GM12878 (cell line): ENCODE results near the gene MASP1. TPM values are rescaled to one million over a fixed set of nuclear protein-coding genes. Genes with fewer than 3 reads are reported as not detected.

Source experiments
- ATAC-seq: fragments of 200-7000 bp; cut with Tn5 transposase; 3 replicates; pipeline ENCODE4 v1.9.1; 2020; ENCODE audit warnings: mild to moderate bottlenecking, moderate library complexity
- BruUV-seq: library from RNA; stranded (reverse); fragments of 400-500 nt; replicated peaks from 2 replicates; lab custom pipeline; 2021; lab: Mats Ljungman, UMichigan
- CTCF ChIA-PET: fragments of 300-600 bp; sonication (Branson Sonifier 250); formaldehyde crosslinking; extraction: SDS; loops from one replicate; lab custom pipeline; 2021; ENCODE audit warnings: inconsistent platforms; lab: Yijun Ruan, JAX
- POLR2A ChIA-PET: fragments of 350-600 bp; formaldehyde crosslinking; extraction: SDS; loops from one replicate; lab custom pipeline; 2021; ENCODE audit warnings: inconsistent platforms; lab: Charles Lee
- RAD21 ChIA-PET: fragments of 300-600 bp; sonication (Branson Sonifier 250); formaldehyde crosslinking; loops from one replicate; lab custom pipeline; 2023; ENCODE audit warnings: antibody characterized with exemption; ENCODE audit not compliant: unreplicated experiment; lab: Charles Lee
- SMC1A ChIA-PET: fragments of 300-600 bp; sonication (Branson Sonifier 250); formaldehyde crosslinking; loops from one replicate; lab custom pipeline; 2023; ENCODE audit not compliant: unreplicated experiment, uncharacterized antibody; lab: Charles Lee
- DNase-seq: peaks from one replicate; pipeline ENCODE4 v3.0.0-alpha.2; 2011; ENCODE audit warnings: low read depth, low spot score
- FAIRE-seq: peaks from 3 replicates; lab custom pipeline; 2011; peaks lifted over from hg19 to GRCh38; lab: Jason Lieb, UNC
- H2AFZ ChIP-seq: 2 replicates; pipeline ENCODE4 v1.6.0; 2011; ENCODE audit warnings: low read depth, low read length, control low read depth; ENCODE audit not compliant: control insufficient read depth
- H3K27ac ChIP-seq: 2 replicates; pipeline ENCODE4 v1.5.1; 2011; ENCODE audit warnings: control low read depth; ENCODE audit not compliant: control insufficient read depth, insufficient read depth
- H3K27me3 ChIP-seq, 2 experiments: replicated peaks in 1 of 2; 2 replicates each; pipeline versions ENCODE4 v1.6.0 to v1.6.1; 2011; ENCODE audit warnings: low read length in 1 of 2; ENCODE audit not compliant: control insufficient read depth in 2 of 2, insufficient read depth in 2 of 2
- H3K36me3 ChIP-seq, 2 experiments: 2 replicates each; pipeline ENCODE4 v1.5.1; 2011; ENCODE audit warnings: low read length in 1 of 2; ENCODE audit not compliant: control insufficient read depth in 2 of 2, insufficient read depth in 2 of 2
- H3K4me1 ChIP-seq: 2 replicates; pipeline ENCODE4 v1.6.1; 2011; ENCODE audit warnings: mild to moderate bottlenecking, low read length, moderate library complexity, mixed read lengths; ENCODE audit not compliant: control insufficient read depth, insufficient read depth
- H3K4me2 ChIP-seq: 2 replicates; pipeline ENCODE4 v1.6.0; 2011; ENCODE audit warnings: control low read depth; ENCODE audit not compliant: control insufficient read depth, insufficient read depth
- H3K4me3 ChIP-seq: fragments of 200-600 bp; sonication (generic); 2 replicates; pipeline ENCODE4 v1.5.1; 2016
- H3K79me2 ChIP-seq: 2 replicates; pipeline ENCODE4 v1.6.0; 2011; ENCODE audit warnings: low read length; ENCODE audit not compliant: control insufficient read depth, insufficient read depth
- H3K9ac ChIP-seq: 2 replicates; pipeline ENCODE4 v1.8.0; 2011; ENCODE audit warnings: low read length, control low read depth, mixed read lengths; ENCODE audit not compliant: control insufficient read depth, insufficient read depth
- H3K9me3 ChIP-seq: replicated peaks from 3 replicates; pipeline ENCODE4 v1.5.1; 2011; ENCODE audit warnings: mild to moderate bottlenecking, low read length; ENCODE audit not compliant: control insufficient read depth, insufficient read depth
- H4K20me1 ChIP-seq: 2 replicates; pipeline ENCODE4 v1.6.0; 2011; ENCODE audit not compliant: control insufficient read depth, insufficient read depth
- CUX1 ChIP-seq: IDR thresholded peaks from 2 replicates; pipeline ENCODE4 v1.6.1; 2012; ENCODE audit warnings: improper control_type of control experiment, low read depth, low read length; ENCODE audit not compliant: insufficient replicate concordance
- EED ChIP-seq: sonication (generic); IDR thresholded peaks from 2 replicates; pipeline ENCODE4 v1.6.1; 2016; ENCODE audit warnings: antibody characterized with exemption, low read depth
- FOXK2 ChIP-seq: fragments of 450-650 bp; IDR thresholded peaks from 2 replicates; pipeline ENCODE4 v1.6.1; 2017; ENCODE audit warnings: mild to moderate bottlenecking, moderate library complexity
- HCFC1 ChIP-seq: fragments of 150-350 bp; IDR thresholded peaks from 2 replicates; pipeline ENCODE4 v1.6.1; 2014; ENCODE audit warnings: low read length
- MXI1 ChIP-seq: fragments of 150-350 bp; IDR thresholded peaks from 2 replicates; pipeline ENCODE4 v1.6.1; 2011; ENCODE audit warnings: low read depth, mild to moderate bottlenecking, inconsistent platforms, low read length, improper control_type of control experiment
- NR2C1 ChIP-seq: fragments of 450-650 bp; IDR thresholded peaks from 2 replicates; pipeline ENCODE4 v1.6.1; 2017; ENCODE audit warnings: antibody characterized with exemption, mild to moderate bottlenecking, moderate library complexity
- POLR2AphosphoS5 ChIP-seq: IDR thresholded peaks from 2 replicates; pipeline ENCODE4 v1.6.1; 2011; ENCODE audit warnings: mild to moderate bottlenecking, low read length, inconsistent platforms
- USF1 ChIP-seq: IDR thresholded peaks from 2 replicates; pipeline ENCODE4 v1.6.1; 2011; ENCODE audit warnings: borderline replicate concordance, low read depth, mild to moderate bottlenecking, moderate library complexity, mixed read lengths, low read length; ENCODE audit not compliant: insufficient read depth; ENCODE audit errors: extremely low read length
- YBX1 ChIP-seq: fragments of 450-650 bp; IDR thresholded peaks from 2 replicates; pipeline ENCODE4 v1.6.1; 2016; ENCODE audit warnings: antibody characterized with exemption
- WGBS: methylation state at CpG from one replicate; pipeline ENCODE4 v1.1.6; 2016; ENCODE audit warnings: low lambda C conversion rate; ENCODE audit not compliant: insufficient replicate concordance, insufficient coverage; ENCODE audit errors: missing lambda C conversion rate; 5-methylcytosine and 5-hydroxymethylcytosine counted together
- in situ Hi-C: fragments of 300-500 bp; cut with MboI; formaldehyde crosslinking; loops from 9 replicates; pipeline ENCODE4 v1.14.3; 2018; ENCODE audit warnings: mixed read lengths
- intact Hi-C: fragments of 100-400 bp; cut with micrococcal nuclease; formaldehyde crosslinking; loops from one replicate; pipeline ENCODE4 v1.14.2; 2022; ENCODE audit not compliant: unreplicated experiment
- polyA plus RNA-seq, 11 experiments: library from polyadenylated mRNA; depleted of rRNA in 4 of 11; unstranded in 6 of 11; stranded (reverse) in 5 of 11; fragments of >200 nt; fragmentation: Nextera tagmentation in 4 of 11; fragmentation: Illumina TruSeq in 1 of 11; extraction: Ambion mirVana in 4 of 11; extraction: Trizol in 1 of 11; gene quantifications; 1 replicate in 1 of 11; 2 replicates in 10 of 11; pipeline versions ENCODE4 v1.2.1 to v1.2.3, GENCODE V29; 2011 to 2016; ENCODE audit warnings: inconsistent platforms in 2 of 11, missing spikeins in 2 of 11, low read depth in 1 of 11
- total RNA-seq, 4 experiments: library from RNA; depleted of rRNA in 3 of 4; stranded (reverse); fragments of >200 nt in 3 of 4; fragmentation: Illumina TruSeq in 1 of 4; extraction: Trizol in 1 of 4; gene quantifications; 2 replicates each; pipeline versions ENCODE4 v1.2.1 to v1.2.3, GENCODE V29; 2013 to 2021

Gene MASP1
- total and polyA plus RNA-seq, 10 of the 15 experiments (the other 5 are each of a cell fraction or from before 2014, with no cell fraction given) = 0.05 TPM; not detected in 9

GRCh38 chr3:187196573-187197334 lies 94.8 kb downstream of the MASP1 start:
- intact Hi-C loops = no loop called here
- FAIRE-seq (no peak), ATAC-seq (no peak), DNase-seq (no peak)
- Histone ChIP-seq H4K20me1 (no peaks in the 10 kb centered on the region), H3K9ac (no peak overlapping the region), H3K36me3 (no peaks in the 10 kb centered on the region), H3K79me2 (no peaks in the 10 kb centered on the region), H3K4me3 (no peak overlapping the region), H3K27ac (no peak overlapping the region), H3K27me3 (no peaks in the 10 kb centered on the region; a peak in 1 of 4 replicates), H2AFZ (no peak overlapping the region), H3K9me3 (no peaks in the 10 kb centered on the region), H3K4me1 (no peaks in the 10 kb centered on the region), H3K4me2 (no peak overlapping the region)
- ChIA-PET POLR2A (no interaction called here), CTCF (no interaction called here), RAD21 (no interaction called here), SMC1A (interaction anchor here (1.6 kb wide), 1 partner anchor 27 kb away, joined by 3 read pairs; no protein-coding TSS in a partner anchor)
- TF ChIP-seq YBX1 (no peak), HCFC1 (no peak), NR2C1 (no peak), USF1 (no peak), MXI1 (no peak), EED (no peak), CUX1 (no peak), FOXK2 (no peak), POLR2AphosphoS5 (no peak)
- WGBS = 36% methylated on average over 7 of the region's 7 CpGs
- in situ Hi-C loops = no loop called here
- BruUV-seq = no TSS peak
